Hematopoietic multipotent progenitor cell treated with erythropoietin and hydrocortisone succinate and interleukin-3 and kit ligand, for 15 days (in vitro differentiated cells): ENCODE results near the gene FYN.
"Not testable (repeated sequence)": the region's sequence is repeated elsewhere in the genome, so short reads cannot be mapped to it uniquely, and the experiment has no call there.

Source experiments
- DNase-seq: peaks from one replicate; pipeline ENCODE4 v3.0.0-alpha.2; 2015; ENCODE audit warnings: low spot score

FYN gene

GRCh38 chr6:111660531-111660930 lies 212.7 kb downstream of the FYN start:
- DNase-seq: no peak

- no peak for DNase-seq
These were observed 214.6 kb downstream of the FYN start for GRCh38 chr6:111658462-111659154.

GRCh38 chr6:111657146-111657545 lies 216.1 kb downstream of the FYN start:
- no peak for DNase-seq

- no peak for DNase-seq
These were observed 219.3 kb downstream of the FYN start for GRCh38 chr6:111653979-111654378.

- DNase-seq: no peak
These were observed 219.8 kb downstream of the FYN start for GRCh38 chr6:111653434-111653833.

GRCh38 chr6:111652156-111652555 lies 221.1 kb downstream of the FYN start:
- DNase-seq: no peak

- no peak for DNase-seq
These were observed 221.8 kb downstream of the FYN start for GRCh38 chr6:111651185-111652034.

GRCh38 chr6:111650049-111650448 lies 223.2 kb downstream of the FYN start:
- no peak for DNase-seq

- no peak for DNase-seq
These were observed 225.2 kb downstream of the FYN start for GRCh38 chr6:111648100-111648499.

- DNase-seq: no peak
These were observed 226.3 kb downstream of the FYN start for GRCh38 chr6:111646942-111647341.

GRCh38 chr6:111646034-111646433 lies 227.2 kb downstream of the FYN start:
- DNase-seq: no peak

- no peak for DNase-seq
These were observed 228.3 kb downstream of the FYN start for GRCh38 chr6:111644893-111645430.

- peak; percentile 49 for DNase-seq
These were observed 230.6 kb downstream of the FYN start for GRCh38 chr6:111642463-111643158.

- DNase-seq: no peak
These were observed 234.0 kb downstream of the FYN start for GRCh38 chr6:111639266-111639665.

- DNase-seq: not testable (repeated sequence)
These were observed 238.3 kb downstream of the FYN start for GRCh38 chr6:111634981-111635380.

- no peak for DNase-seq
These were observed 239.4 kb downstream of the FYN start for GRCh38 chr6:111633822-111634221.

- DNase-seq: no peak
These were observed 240.6 kb downstream of the FYN start for GRCh38 chr6:111632468-111633247.

GRCh38 chr6:111631903-111632460 lies 241.3 kb downstream of the FYN start:
- no peak for DNase-seq

GRCh38 chr6:111631018-111631417 lies 242.2 kb downstream of the FYN start:
- DNase-seq: no peak

GRCh38 chr6:111628142-111628850 lies 245.0 kb downstream of the FYN start:
- no peak for DNase-seq

- DNase-seq: no peak
These were observed 246.8 kb downstream of the FYN start for GRCh38 chr6:111626441-111626840.
